HEK293 (cell line): Measurements from ENCODE around the gene HDAC7.

Experiments used
- CTCF ChIA-PET: fragments of 350-600 bp; formaldehyde crosslinking; extraction: SDS; loops from one replicate; lab custom pipeline; 2021; ENCODE audit warnings: antibody characterized with exemption; lab: Yijun Ruan, JAX
- POLR2A ChIA-PET: fragments of 300-600 bp; formaldehyde crosslinking; extraction: SDS; loops from one replicate; lab custom pipeline; 2020; ENCODE audit warnings: antibody characterized with exemption, inconsistent platforms; lab: Yijun Ruan, JAX
- H3K27ac ChIP-seq: fragments of 200-500 bp; sonication (Bioruptor generic); 2 replicates; pipeline ENCODE4 v1.5.1; 2014; ENCODE audit warnings: low read depth, low read length, control low read depth, inconsistent platforms; ENCODE audit errors: extremely low read depth
- H3K36me3 ChIP-seq, 2 experiments: fragments of 200-500 bp in 1 of 2; sonication (Bioruptor generic) in 1 of 2; 1 replicate in 1 of 2; 2 replicates in 1 of 2; pipeline ENCODE4 v1.5.1; 2014 to 2017; ENCODE audit warnings: inconsistent platforms in 2 of 2, low read length in 2 of 2; ENCODE audit not compliant: control insufficient read depth in 2 of 2, insufficient read depth in 1 of 2
- H3K4me1 ChIP-seq: fragments of 200-500 bp; sonication (Bioruptor generic); 2 replicates; pipeline ENCODE4 v1.5.1; 2014; ENCODE audit warnings: mild to moderate bottlenecking, low read length, inconsistent platforms; ENCODE audit not compliant: control insufficient read depth, insufficient read depth
- H3K4me3 ChIP-seq: 2 replicates; pipeline ENCODE4 v1.5.1; 2011; ENCODE audit warnings: low read depth, mild to moderate bottlenecking, control low read depth, low read length, moderate library complexity
- H3K9me3 ChIP-seq: fragments of 200-500 bp; sonication (Bioruptor generic); 2 replicates; pipeline ENCODE4 v1.5.1; 2014; ENCODE audit warnings: low read depth, low read length, inconsistent platforms; ENCODE audit not compliant: control insufficient read depth, insufficient read depth
- AEBP2 ChIP-seq: fragments of 450-650 bp; formaldehyde crosslinking; IDR thresholded peaks from 2 replicates; pipeline ENCODE4 v1.5.1; 2016; ENCODE audit warnings: missing biosample characterization, missing genetic modification characterization, borderline replicate concordance
- BCL11A ChIP-seq: fragments of 450-650 bp; formaldehyde crosslinking; IDR thresholded peaks from 2 replicates; pipeline ENCODE4 v1.5.1; 2016; ENCODE audit warnings: low read depth, missing biosample characterization, missing genetic modification characterization
- GLI4 ChIP-seq: fragments of 450-650 bp; formaldehyde crosslinking; IDR thresholded peaks from 2 replicates; pipeline ENCODE4 v1.5.1; 2016; ENCODE audit warnings: missing biosample characterization, missing genetic modification characterization
- KLF16 ChIP-seq: fragments of 450-650 bp; formaldehyde crosslinking; IDR thresholded peaks from 2 replicates; pipeline ENCODE4 v1.5.1; 2017; ENCODE audit warnings: missing biosample characterization, missing genetic modification characterization
- KLF7 ChIP-seq: fragments of 450-650 bp; formaldehyde crosslinking; IDR thresholded peaks from 2 replicates; pipeline ENCODE4 v1.5.1; 2016; ENCODE audit warnings: missing biosample characterization, missing genetic modification characterization, borderline replicate concordance
- PRDM10 ChIP-seq: fragments of 450-650 bp; formaldehyde crosslinking; IDR thresholded peaks from 2 replicates; pipeline ENCODE4 v1.5.1; 2016; ENCODE audit warnings: missing biosample characterization, missing genetic modification characterization
- PRDM4 ChIP-seq: fragments of 450-650 bp; formaldehyde crosslinking; IDR thresholded peaks from 2 replicates; pipeline ENCODE4 v1.5.1; 2017; ENCODE audit warnings: missing biosample characterization, missing genetic modification characterization
- PRDM6 ChIP-seq: fragments of 450-650 bp; formaldehyde crosslinking; IDR thresholded peaks from 2 replicates; pipeline ENCODE4 v1.5.1; 2017; ENCODE audit warnings: missing biosample characterization, missing genetic modification characterization
- ZBTB21 ChIP-seq: fragments of 450-650 bp; formaldehyde crosslinking; IDR thresholded peaks from 2 replicates; pipeline ENCODE4 v1.5.1; 2017; ENCODE audit warnings: missing biosample characterization, missing genetic modification characterization
- ZFP37 ChIP-seq: fragments of 450-650 bp; formaldehyde crosslinking; IDR thresholded peaks from 2 replicates; pipeline ENCODE4 v1.5.1; 2016; ENCODE audit warnings: missing biosample characterization, missing genetic modification characterization
- ZNF302 ChIP-seq: fragments of 450-650 bp; formaldehyde crosslinking; IDR thresholded peaks from 2 replicates; pipeline ENCODE4 v1.5.1; 2016; ENCODE audit warnings: missing biosample characterization, missing genetic modification characterization, low read depth
- ZNF311 ChIP-seq: fragments of 450-650 bp; formaldehyde crosslinking; IDR thresholded peaks from 2 replicates; pipeline ENCODE4 v1.5.1; 2017; ENCODE audit warnings: missing biosample characterization, missing genetic modification characterization, borderline replicate concordance
- ZNF362 ChIP-seq: fragments of 450-650 bp; formaldehyde crosslinking; IDR thresholded peaks from 2 replicates; pipeline ENCODE4 v1.5.1; 2016; ENCODE audit warnings: missing biosample characterization, missing genetic modification characterization
- ZNF416 ChIP-seq: fragments of 450-650 bp; formaldehyde crosslinking; IDR thresholded peaks from 2 replicates; pipeline ENCODE4 v1.5.1; 2016; ENCODE audit warnings: missing biosample characterization, missing genetic modification characterization
- ZNF514 ChIP-seq: fragments of 450-650 bp; formaldehyde crosslinking; IDR thresholded peaks from 2 replicates; pipeline ENCODE4 v1.5.1; 2016; ENCODE audit warnings: missing biosample characterization, missing genetic modification characterization
- ZNF548 ChIP-seq: fragments of 450-650 bp; formaldehyde crosslinking; IDR thresholded peaks from 2 replicates; pipeline ENCODE4 v1.5.1; 2016; ENCODE audit warnings: missing biosample characterization, missing genetic modification characterization
- ZNF558 ChIP-seq: fragments of 450-650 bp; formaldehyde crosslinking; IDR thresholded peaks from 2 replicates; pipeline ENCODE4 v1.5.1; 2016; ENCODE audit warnings: missing biosample characterization, missing genetic modification characterization
- ZNF585B ChIP-seq: fragments of 450-650 bp; formaldehyde crosslinking; IDR thresholded peaks from 2 replicates; pipeline ENCODE4 v1.5.1; 2016; ENCODE audit warnings: missing biosample characterization, missing genetic modification characterization
- ZNF621 ChIP-seq: fragments of 450-650 bp; formaldehyde crosslinking; IDR thresholded peaks from 2 replicates; pipeline ENCODE4 v1.5.1; 2017; ENCODE audit warnings: missing biosample characterization, missing genetic modification characterization
- ZNF639 ChIP-seq: fragments of 450-650 bp; formaldehyde crosslinking; IDR thresholded peaks from 2 replicates; pipeline ENCODE4 v1.5.1; 2016; ENCODE audit warnings: missing biosample characterization, missing genetic modification characterization
- ZNF658 ChIP-seq: fragments of 450-650 bp; formaldehyde crosslinking; IDR thresholded peaks from 2 replicates; pipeline ENCODE4; 2016; ENCODE audit warnings: missing biosample characterization, missing genetic modification characterization
- ZNF707 ChIP-seq: fragments of 450-650 bp; formaldehyde crosslinking; IDR thresholded peaks from 2 replicates; pipeline ENCODE4 v1.5.1; 2016; ENCODE audit warnings: missing biosample characterization, missing genetic modification characterization
- ZNF777 ChIP-seq: fragments of 450-650 bp; formaldehyde crosslinking; IDR thresholded peaks from 2 replicates; pipeline ENCODE4 v1.5.1; 2017; ENCODE audit warnings: missing biosample characterization, missing genetic modification characterization, borderline replicate concordance
- ZNF785 ChIP-seq: fragments of 450-650 bp; formaldehyde crosslinking; IDR thresholded peaks from 2 replicates; pipeline ENCODE4 v1.5.1; 2016; ENCODE audit warnings: missing biosample characterization, missing genetic modification characterization

HDAC7 gene

GRCh38 chr12:47819896-47820630 lies at the start of gene HDAC7:
HDAC7 (minus strand) TSS chr12:47819903; CDS start chr12:47819785, 118 bp downstream.
- no peaks in the 10 kb centered on the region for H3K9me3 ChIP-seq
- CTCF ChIA-PET: interaction anchor here (1.0 to 7.3 kb wide), 4 partner anchors 16 to 77 kb away, joined by 3 to 91 read pairs (median 7); no protein-coding TSS in a partner anchor
- POLR2A ChIA-PET: interaction anchor here (0.6 to 2.6 kb wide), 9 partner anchors 9 to 51 kb away, joined by 3 to 18 read pairs (median 4); no protein-coding TSS in a partner anchor
- H3K4me3 ChIP-seq: peak within 1 kb of the TSS; percentile 67
- peak within 1 kb of the TSS; percentile 89 for H3K27ac ChIP-seq
- peaks cover 0 to under 1% of the 10 kb centered on the region in 2 experiments; a peak in 1 of 3 replicates for H3K36me3 ChIP-seq
- peaks cover 3% of the 10 kb centered on the region; the same call in 1 of the 2 replicates for H3K4me1 ChIP-seq
- TF ChIP-seq ZBTB21 (no peak), AEBP2 (tag by site-specific recombination) (no peak), PRDM4 (tag by site-specific recombination) (no peak), ZNF707 (no peak), ZNF785 (tag by site-specific recombination) (0 out of 2 replicates have a peak, but pooled peaks have one; percentile 52), PRDM10 (tag by site-specific recombination) (no peak), KLF16 (tag by site-specific recombination) (no peak), KLF7 (no peak), ZNF585B (tag by site-specific recombination) (no peak), ZNF311 (tag by site-specific recombination) (no peak), GLI4 (0 out of 2 replicates have a peak, but pooled peaks have one; percentile 20), ZNF548 (tag by site-specific recombination) (no peak), ZNF514 (tag by site-specific recombination) (no peak), ZNF416 (no peak), PRDM6 (tag by site-specific recombination) (no peak), ZNF302 (tag by site-specific recombination) (no peak), ZNF658 (tag by site-specific recombination) (no peak), ZNF558 (no peak), ZNF777 (peak; percentile 90; the same call in 1 of the 2 replicates), ZFP37 (tag by site-specific recombination) (peak; percentile 53; the same call in 1 of the 2 replicates), ZNF621 (tag by site-specific recombination) (no peak), ZNF639 (tag by site-specific recombination) (peak; percentile 58; the same call in 1 of the 2 replicates), ZNF362 (tag by site-specific recombination) (no peak), BCL11A (no peak)
